ENCODE results near the gene TFB1M.

The TFB1M gene

GRCh38 chr6:155328539-155329459, 14.5 kb upstream of the TFB1M start (continued):
- no peak for TF ChIP-seq ZSCAN5A (tag by site-specific recombination; IDR thresholded peaks at IDR 0.05)
- no peak for TF ChIP-seq TCF7L2 (IDR thresholded peaks at IDR 0.05; ENCODE audit: borderline replicate concordance, low read depth, low read length)
- no peak for TF ChIP-seq ZNF530 (tag by site-specific recombination; IDR thresholded peaks at IDR 0.05; ENCODE audit: low read depth)
- no peak for TF ChIP-seq ZNF2 (tag by site-specific recombination; IDR thresholded peaks at IDR 0.05)
- no peak for TF ChIP-seq GLI2 (tag by site-specific recombination; IDR thresholded peaks at IDR 0.05; ENCODE audit: borderline replicate concordance, low read depth)
- no peak for TF ChIP-seq ZNF24 (tag by site-specific recombination; IDR thresholded peaks at IDR 0.05)
- no peak for TF ChIP-seq ZNF585B (tag by site-specific recombination; IDR thresholded peaks at IDR 0.05)
- TF ChIP-seq IKZF3 (tag by site-specific recombination; IDR thresholded peaks at IDR 0.05): no peak

GRCh38 chr6:155328074-155328538, 13.8 kb upstream of the TFB1M start:
- H3K4me3 ChIP-seq (ENCODE audit: low read depth, low read length): no peak overlapping the region
- ChIA-PET POLR2A (interaction anchor here (0.6 kb wide), 1 partner anchor 13 kb away, joined by 3 read pairs; no protein-coding TSS in a partner anchor), CTCF (interaction anchor here (0.5 to 2.3 kb wide), 11 partner anchors 10 to 204 kb away, joined by 3 to 23 read pairs (median 4); no protein-coding TSS in a partner anchor)
- no peak overlapping the region for H3K27ac ChIP-seq (ENCODE audit: extremely low read depth, low read depth, low read length)
- no peak for TF ChIP-seq ZNF114 (tag by site-specific recombination; IDR thresholded peaks at IDR 0.05)
- no peak for TF ChIP-seq ZNF704 (tag by site-specific recombination; IDR thresholded peaks at IDR 0.05)
- no peaks in the 10 kb centered on the region for H3K4me1 ChIP-seq (ENCODE audit: control insufficient read depth, insufficient read depth, low read length)
- H3K36me3 ChIP-seq (ENCODE audit: control insufficient read depth in 2 of 2, insufficient read depth in 1 of 2, low read length in 2 of 2): no peaks in the 10 kb centered on the region
- no peaks in the 10 kb centered on the region for H3K9me3 ChIP-seq (ENCODE audit: control insufficient read depth, insufficient read depth, low read depth, low read length)

GRCh38 chr6:155327326-155328073, 13.2 kb upstream of the TFB1M start:
- no peak for TF ChIP-seq REST (tag by site-specific recombination; IDR thresholded peaks at IDR 0.05)
- TF ChIP-seq ZNF561 (tag by site-specific recombination; IDR thresholded peaks at IDR 0.05; ENCODE audit: borderline replicate concordance): no peak
- 0 out of 2 replicates have a peak, but pooled peaks have one; percentile 23 for TF ChIP-seq ZNF660 (tag by site-specific recombination; IDR thresholded peaks at IDR 0.05)
- peak; percentile 89 for TF ChIP-seq ZNF654 (tag by site-specific recombination; IDR thresholded peaks at IDR 0.05; ENCODE audit: low read depth)
- TF ChIP-seq ZBTB20 (tag by site-specific recombination; IDR thresholded peaks at IDR 0.05): no peak
- TF ChIP-seq ZIC2 (tag by site-specific recombination; IDR thresholded peaks at IDR 0.05): no peak
- no peak overlapping the region for H3K27ac ChIP-seq (ENCODE audit: extremely low read depth, low read depth, low read length)
- ChIA-PET CTCF (interaction anchor here (0.5 to 2.3 kb wide), 20 partner anchors 10 to 1242 kb away, joined by 3 to 23 read pairs (median 4); no protein-coding TSS in a partner anchor), POLR2A (interaction anchor here (0.6 to 0.7 kb wide), 2 partner anchors 13 to 204 kb away, joined by 3 read pairs; no protein-coding TSS in a partner anchor)
- no peaks in the 10 kb centered on the region for H3K4me1 ChIP-seq (ENCODE audit: control insufficient read depth, insufficient read depth, low read length)
- no peaks in the 10 kb centered on the region for H3K36me3 ChIP-seq (ENCODE audit: control insufficient read depth in 2 of 2, insufficient read depth in 1 of 2, low read length in 2 of 2)
- no peak overlapping the region for H3K4me3 ChIP-seq (ENCODE audit: low read depth, low read length)
- H3K9me3 ChIP-seq (ENCODE audit: control insufficient read depth, insufficient read depth, low read depth, low read length): no peaks in the 10 kb centered on the region
